Measurements from ENCODE around the gene DNAJB14. TPM values are rescaled to one million over a fixed set of nuclear protein-coding genes. Genes with fewer than 3 reads are reported as not detected.
A peak's percentile ranks its signal among the peaks of the same experiment; 100 is the strongest.

Gene DNAJB14
- total RNA-seq, 2 experiments from 2014 or later: 34.6 to 35.7 TPM

- Mint-ChIP-seq H3K9me3 (peaks cover 9% of the 10 kb centered on the region), H3K4me3 (no peak overlapping the region), H3K36me3 (ENCODE audit: low read depth) (peaks cover 48% of the 10 kb centered on the region), H3K27ac (no peak overlapping the region), H3K4me1 (ENCODE audit: low read depth) (peaks cover 33% of the 10 kb centered on the region), H3K27me3 (ENCODE audit: low read depth) (no peaks in the 10 kb centered on the region)
- CTCF ChIA-PET: no interaction called here
- no peak for DNase-seq
- intact Hi-C loops (cut with micrococcal nuclease): no loop called here
Measured at GRCh38 chr4:99934891-99935290, 11.5 kb downstream of the DNAJB14 start.

- intact Hi-C loops (cut with micrococcal nuclease): no loop called here
- CTCF ChIA-PET: interaction anchor here (0.6 to 1.2 kb wide), 2 partner anchors 9 to 522 kb away, joined by 3 read pairs; no protein-coding TSS in a partner anchor
- no peak overlapping the region for H3K4me3 Mint-ChIP-seq
- H3K27me3 Mint-ChIP-seq (ENCODE audit: low read depth): no peaks in the 10 kb centered on the region
- H3K4me1 Mint-ChIP-seq (ENCODE audit: low read depth): peaks cover 40% of the 10 kb centered on the region
- H3K27ac Mint-ChIP-seq: no peak overlapping the region
- no peak for DNase-seq
- peaks cover 23% of the 10 kb centered on the region for H3K36me3 Mint-ChIP-seq (ENCODE audit: low read depth)
- H3K9me3 Mint-ChIP-seq: no peaks in the 10 kb centered on the region
Measured at GRCh38 chr4:99927566-99927965, 18.9 kb downstream of the DNAJB14 start.

- H3K4me3 Mint-ChIP-seq: no peak overlapping the region
- DNase-seq: peak; percentile 41
- CTCF ChIA-PET: no interaction called here
Measured at GRCh38 chr4:99921174-99921573, 25.2 kb downstream of the DNAJB14 start.

GRCh38 chr4:99918656-99919055 lies 27.8 kb downstream of the DNAJB14 start:
- no peak overlapping the region for H3K27ac Mint-ChIP-seq
- peaks cover 17% of the 10 kb centered on the region for H3K4me1 Mint-ChIP-seq (ENCODE audit: low read depth)

More at GRCh38 chr4:99921174-99921573, 25.2 kb downstream of the DNAJB14 start:
- H3K36me3 Mint-ChIP-seq (ENCODE audit: low read depth): peaks cover 32% of the 10 kb centered on the region
- no peaks in the 10 kb centered on the region for H3K27me3 Mint-ChIP-seq (ENCODE audit: low read depth)
- peaks cover 19% of the 10 kb centered on the region for H3K4me1 Mint-ChIP-seq (ENCODE audit: low read depth)
- peak overlapping the region; percentile 39 for H3K27ac Mint-ChIP-seq
- intact Hi-C loops (cut with micrococcal nuclease): loop anchor here (1.0 to 2.0 kb wide), 2 partner anchors 25 to 70 kb away; partner anchors contain the start of gene DNAJB14
- peaks cover 6% of the 10 kb centered on the region for H3K9me3 Mint-ChIP-seq

GRCh38 chr4:99917575-99917974 lies 28.8 kb downstream of the DNAJB14 start:
- peaks cover 12% of the 10 kb centered on the region for H3K4me1 Mint-ChIP-seq (ENCODE audit: low read depth)
- CTCF ChIA-PET: interaction anchor here (0.5 kb wide), 1 partner anchor 147 kb away, joined by 3 read pairs; no protein-coding TSS in a partner anchor
- intact Hi-C loops (cut with micrococcal nuclease): no loop called here
- H3K36me3 Mint-ChIP-seq (ENCODE audit: low read depth): peaks cover 43% of the 10 kb centered on the region
- H3K27ac Mint-ChIP-seq: no peak overlapping the region
- no peaks in the 10 kb centered on the region for H3K27me3 Mint-ChIP-seq (ENCODE audit: low read depth)
- H3K4me3 Mint-ChIP-seq: no peak overlapping the region
- H3K9me3 Mint-ChIP-seq: peaks cover 6% of the 10 kb centered on the region
- no peak for DNase-seq

More at GRCh38 chr4:99918656-99919055, 27.8 kb downstream of the DNAJB14 start:
- no peaks in the 10 kb centered on the region for H3K27me3 Mint-ChIP-seq (ENCODE audit: low read depth)
- intact Hi-C loops (cut with micrococcal nuclease): no loop called here
- peaks cover 6% of the 10 kb centered on the region for H3K9me3 Mint-ChIP-seq
- no peak overlapping the region for H3K4me3 Mint-ChIP-seq
- H3K36me3 Mint-ChIP-seq (ENCODE audit: low read depth): peaks cover 43% of the 10 kb centered on the region
- CTCF ChIA-PET: no interaction called here
- DNase-seq: no peak

GRCh38 chr4:99915449-99915848 lies 31.0 kb downstream of the DNAJB14 start:
- no peak overlapping the region for H3K27ac Mint-ChIP-seq
- CTCF ChIA-PET: no interaction called here
- DNase-seq: no peak
- H3K27me3 Mint-ChIP-seq (ENCODE audit: low read depth): no peaks in the 10 kb centered on the region
- intact Hi-C loops (cut with micrococcal nuclease): no loop called here
- peaks cover 6% of the 10 kb centered on the region for H3K9me3 Mint-ChIP-seq
- peaks cover 43% of the 10 kb centered on the region for H3K36me3 Mint-ChIP-seq (ENCODE audit: low read depth)
- H3K4me3 Mint-ChIP-seq: no peak overlapping the region
- peaks cover 8% of the 10 kb centered on the region for H3K4me1 Mint-ChIP-seq (ENCODE audit: low read depth)

- peaks cover 4% of the 10 kb centered on the region for H3K36me3 Mint-ChIP-seq (ENCODE audit: low read depth)
- DNase-seq: no peak
- peaks cover 30% of the 10 kb centered on the region for H3K4me1 Mint-ChIP-seq (ENCODE audit: low read depth)
- CTCF ChIA-PET: interaction anchor here (0.5 to 1.9 kb wide), 3 partner anchors 10 to 53 kb away, joined by 3 to 13 read pairs (median 7); partner anchors contain the start of gene DNAJB14
- H3K9me3 Mint-ChIP-seq: no peaks in the 10 kb centered on the region
- peak overlapping the region; percentile 95 for H3K4me3 Mint-ChIP-seq
- no peaks in the 10 kb centered on the region for H3K27me3 Mint-ChIP-seq (ENCODE audit: low read depth)
- intact Hi-C loops (cut with micrococcal nuclease): loop anchor here (1.0 to 5.0 kb wide), 5 partner anchors 48 to 388 kb away; partner anchors contain the start of gene DAPP1
- peak overlapping the region; percentile 81 for H3K27ac Mint-ChIP-seq
Measured at GRCh38 chr4:99894998-99895397, 51.4 kb downstream of the DNAJB14 start.

- H3K27ac Mint-ChIP-seq: peak within 1 kb of the TSS; percentile 92
- no peaks in the 10 kb centered on the region for H3K27me3 Mint-ChIP-seq (ENCODE audit: low read depth)
- CTCF ChIA-PET: interaction anchor here (1.2 to 1.9 kb wide), 3 partner anchors 10 to 83 kb away, joined by 5 to 13 read pairs (median 7); partner anchors contain the start of gene DNAJB14
- peaks cover 32% of the 10 kb centered on the region for H3K4me1 Mint-ChIP-seq (ENCODE audit: low read depth)
- no peaks in the 10 kb centered on the region for H3K9me3 Mint-ChIP-seq
- H3K36me3 Mint-ChIP-seq (ENCODE audit: low read depth): peaks cover 4% of the 10 kb centered on the region
- H3K4me3 Mint-ChIP-seq: peak within 1 kb of the TSS; percentile 95
- peak; percentile 92 for DNase-seq
- intact Hi-C loops (cut with micrococcal nuclease): loop anchor here (1.0 to 5.0 kb wide), 5 partner anchors 48 to 387 kb away; partner anchors contain the start of gene DAPP1
Measured at GRCh38 chr4:99894161-99894997, 52.0 kb downstream of the DNAJB14 start, which contains the start of gene LAMTOR3. LAMTOR3 (minus strand) TSS chr4:99894427; CDS start chr4:99893963, 464 bp downstream.

GRCh38 chr4:99893839-99894160 lies 52.6 kb downstream of the DNAJB14 start:
- intact Hi-C loops (cut with micrococcal nuclease): loop anchor here (1.0 to 5.0 kb wide), 5 partner anchors 47 to 386 kb away; partner anchors contain the start of gene DAPP1
- Mint-ChIP-seq H3K9me3 (no peaks in the 10 kb centered on the region), H3K4me3 (peak overlapping the region; percentile 95), H3K27ac (peak overlapping the region; percentile 92), H3K27me3 (ENCODE audit: low read depth) (no peaks in the 10 kb centered on the region), H3K36me3 (ENCODE audit: low read depth) (peaks cover 4% of the 10 kb centered on the region), H3K4me1 (ENCODE audit: low read depth) (peaks cover 35% of the 10 kb centered on the region)
- CTCF ChIA-PET: interaction anchor here (1.2 to 1.9 kb wide), 3 partner anchors 9 to 82 kb away, joined by 5 to 13 read pairs (median 7); partner anchors contain the start of gene DNAJB14
- no peak for DNase-seq

- Mint-ChIP-seq H3K9me3 (no peaks in the 10 kb centered on the region), H3K4me1 (ENCODE audit: low read depth) (peaks cover 35% of the 10 kb centered on the region), H3K36me3 (ENCODE audit: low read depth) (peaks cover 4% of the 10 kb centered on the region), H3K4me3 (peak overlapping the region; percentile 95), H3K27me3 (ENCODE audit: low read depth) (no peaks in the 10 kb centered on the region), H3K27ac (no peak overlapping the region)
- intact Hi-C loops (cut with micrococcal nuclease): loop anchor here (5.0 kb wide), 1 partner anchor 386 kb away; no protein-coding TSS in a partner anchor
- CTCF ChIA-PET: interaction anchor here (0.6 kb wide), 1 partner anchor 964 kb away, joined by 3 read pairs; no protein-coding TSS in a partner anchor
- no peak for DNase-seq
Measured at GRCh38 chr4:99893029-99893428, 53.4 kb downstream of the DNAJB14 start.

- intact Hi-C loops (cut with micrococcal nuclease): loop anchor here (5.0 kb wide), 1 partner anchor 384 kb away; no protein-coding TSS in a partner anchor
- H3K27ac Mint-ChIP-seq: no peak overlapping the region
- CTCF ChIA-PET: no interaction called here
Measured at GRCh38 chr4:99891351-99891750, 55.1 kb downstream of the DNAJB14 start.

GRCh38 chr4:99887837-99888236 lies 58.6 kb downstream of the DNAJB14 start:
- CTCF ChIA-PET: no interaction called here
- H3K4me3 Mint-ChIP-seq: no peak overlapping the region
- DNase-seq: no peak
- H3K36me3 Mint-ChIP-seq (ENCODE audit: low read depth): peaks cover 5% of the 10 kb centered on the region
- no peak overlapping the region for H3K27ac Mint-ChIP-seq
- peaks cover 21% of the 10 kb centered on the region for H3K4me1 Mint-ChIP-seq (ENCODE audit: low read depth)
- no peaks in the 10 kb centered on the region for H3K9me3 Mint-ChIP-seq
- intact Hi-C loops (cut with micrococcal nuclease): loop anchor here (5.0 kb wide), 1 partner anchor 166 kb away; no protein-coding TSS in a partner anchor
- H3K27me3 Mint-ChIP-seq (ENCODE audit: low read depth): no peaks in the 10 kb centered on the region

More at GRCh38 chr4:99891351-99891750, 55.1 kb downstream of the DNAJB14 start:
- Mint-ChIP-seq H3K36me3 (ENCODE audit: low read depth) (peaks cover 6% of the 10 kb centered on the region), H3K9me3 (no peaks in the 10 kb centered on the region), H3K4me1 (ENCODE audit: low read depth) (peaks cover 35% of the 10 kb centered on the region), H3K4me3 (no peak overlapping the region), H3K27me3 (ENCODE audit: low read depth) (no peaks in the 10 kb centered on the region)
- DNase-seq: no peak

Measured in activated naive CD4-positive, alpha-beta T cell treated with anti-CD3 and anti-CD28 coated beads for 36 hours (primary cell).